Esophagus muscularis mucosa (tissue), 4 donors: ENCODE data around the gene RNF144A. TPM values are rescaled to one million over a fixed set of nuclear protein-coding genes. Genes with fewer than 3 reads are reported as not detected.

Source experiments
- DNase-seq: peaks from one replicate; pipeline ENCODE4 v3.0.0-alpha.2; 2017; ENCODE audit errors: extremely low spot score
- H3K27ac ChIP-seq, 4 donors: fragments of 200-600 bp; sonication (generic); replicated peaks in 1 of 4; 1 replicate in 3 of 4; 2 replicates in 1 of 4; pipeline ENCODE4 v1.5.1; 2016 to 2019; ENCODE audit warnings: mild to moderate bottlenecking in 1 of 4
- H3K27me3 ChIP-seq, 4 donors: fragments of 200-600 bp; sonication (generic); one replicate each; pipeline versions ENCODE4 v1.5.1 to v1.6.0; 2016 to 2019
- H3K36me3 ChIP-seq, 4 donors: fragments of 200-600 bp; sonication (generic); one replicate each; pipeline ENCODE4 v1.5.1; 2016 to 2019
- H3K4me1 ChIP-seq, 4 donors: fragments of 200-600 bp; sonication (generic); one replicate each; pipeline ENCODE4 v1.5.1; 2016 to 2019
- H3K4me3 ChIP-seq, 4 donors: fragments of 200-600 bp; sonication (generic); 1 replicate in 2 of 4; 2 replicates in 2 of 4; pipeline ENCODE4 v1.5.1; 2016 to 2019; ENCODE audit warnings: mild to moderate bottlenecking in 4 of 4, moderate library complexity in 1 of 4
- H3K9me3 ChIP-seq, 4 donors: fragments of 200-600 bp; sonication (generic); 1 replicate in 3 of 4; 2 replicates in 1 of 4; pipeline ENCODE4 v1.5.1; 2016 to 2019
- CTCF ChIP-seq, 3 experiments: fragments of 200-600 bp in 2 of 3; fragments of 450-650 bp in 1 of 3; sonication (generic) in 2 of 3; IDR thresholded peaks; one replicate each; pipeline ENCODE4 v1.5.1; 2017 to 2019; ENCODE audit warnings: antibody characterized with exemption in 3 of 3, mild to moderate bottlenecking in 2 of 3, moderate library complexity in 1 of 3
- EP300 ChIP-seq: sonication (generic); formaldehyde crosslinking; IDR thresholded peaks from one replicate; pipeline ENCODE4 v1.6.1; 2017; ENCODE audit warnings: antibody characterized with exemption
- POLR2A ChIP-seq: fragments of 450-650 bp; IDR thresholded peaks from one replicate; pipeline ENCODE4 v1.6.1; 2017; ENCODE audit warnings: antibody characterized with exemption, moderate library complexity, mild to moderate bottlenecking, low read depth
- POLR2AphosphoS5 ChIP-seq, 2 donors: sonication (generic); formaldehyde crosslinking; IDR thresholded peaks; one replicate each; pipeline ENCODE4 v1.6.1; 2017; ENCODE audit warnings: antibody characterized with exemption in 2 of 2
- WGBS: methylation state at CpG from one replicate; pipeline ENCODE4 v1.1.5; 2018; 5-methylcytosine and 5-hydroxymethylcytosine counted together
- intact Hi-C: fragments of 100-400 bp; cut with DNase I; formaldehyde crosslinking; loops from one replicate; pipeline ENCODE4 v1.15.1; 2023
- total RNA-seq, 4 donors: library from RNA; depleted of rRNA; stranded (reverse); fragments of >200 nt; gene quantifications; one replicate each; pipeline versions ENCODE4 v1.1.0 to v1.2.1, GENCODE V29; 2016

RNF144A gene
- total RNA-seq, 4 donors from 2014 or later = 5.4 to 10.8 (median 8.8) TPM

DNA sequence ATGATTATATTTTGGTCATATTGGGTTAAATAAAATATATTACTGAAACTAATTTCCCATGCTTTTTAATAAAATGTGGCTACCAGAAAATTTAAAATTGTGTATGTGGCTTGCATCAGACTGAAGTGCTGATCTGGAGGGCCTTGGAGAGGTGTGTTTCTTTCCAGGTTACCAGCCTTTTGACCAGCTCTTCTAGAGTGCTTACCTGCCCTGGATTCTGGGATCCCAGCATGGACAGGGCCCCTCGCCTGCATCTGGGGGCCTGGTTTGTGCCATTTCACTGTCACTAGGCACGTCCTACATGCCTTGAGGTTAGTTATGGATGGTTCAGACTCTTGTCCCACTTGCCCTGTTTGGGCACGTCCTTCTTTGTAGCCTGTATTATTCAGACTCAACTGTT, 10.5 kb downstream of the RNF144A start:
- Histone ChIP-seq H3K27me3 (no peaks in the 10 kb centered on the region), H3K4me3 (no peak overlapping the region), H3K36me3 (no peaks in the 10 kb centered on the region), H3K27ac (no peak overlapping the region), H3K4me1 (peaks cover 19 to 39% (median 25%) of the 10 kb centered on the region in 4 donors), H3K9me3 (no peaks in the 10 kb centered on the region)
- WGBS = 96% methylated on average over 3 of the region's 3 CpGs
- DNase-seq = peak; percentile 68
- TF ChIP-seq POLR2A (no peak), EP300 (no peak), CTCF (IDR thresholded peaks at IDR 0.05) (no peak), POLR2AphosphoS5 (IDR thresholded peaks at IDR 0.05) (no peak)
- intact Hi-C loops = no loop called here

- H3K27ac ChIP-seq = no peak overlapping the region
- no peaks in the 10 kb centered on the region for H3K36me3 ChIP-seq
- H3K9me3 ChIP-seq = no peaks in the 10 kb centered on the region
- 86% methylated on average over 9 of the region's 9 CpGs for WGBS
- peaks cover 19 to 39% (median 25%) of the 10 kb centered on the region in 4 donors for H3K4me1 ChIP-seq
- peak; percentile 60 for DNase-seq
- H3K4me3 ChIP-seq = no peak overlapping the region
- TF ChIP-seq EP300 = no peak
- no peak for TF ChIP-seq CTCF (IDR thresholded peaks at IDR 0.05)
- no peak for TF ChIP-seq POLR2A
- TF ChIP-seq POLR2AphosphoS5 (IDR thresholded peaks at IDR 0.05) = no peak
- no peaks in the 10 kb centered on the region for H3K27me3 ChIP-seq
- intact Hi-C loops = no loop called here
Measured at GRCh38 chr2:6928452-6928851, 11.2 kb downstream of the RNF144A start.

DNA sequence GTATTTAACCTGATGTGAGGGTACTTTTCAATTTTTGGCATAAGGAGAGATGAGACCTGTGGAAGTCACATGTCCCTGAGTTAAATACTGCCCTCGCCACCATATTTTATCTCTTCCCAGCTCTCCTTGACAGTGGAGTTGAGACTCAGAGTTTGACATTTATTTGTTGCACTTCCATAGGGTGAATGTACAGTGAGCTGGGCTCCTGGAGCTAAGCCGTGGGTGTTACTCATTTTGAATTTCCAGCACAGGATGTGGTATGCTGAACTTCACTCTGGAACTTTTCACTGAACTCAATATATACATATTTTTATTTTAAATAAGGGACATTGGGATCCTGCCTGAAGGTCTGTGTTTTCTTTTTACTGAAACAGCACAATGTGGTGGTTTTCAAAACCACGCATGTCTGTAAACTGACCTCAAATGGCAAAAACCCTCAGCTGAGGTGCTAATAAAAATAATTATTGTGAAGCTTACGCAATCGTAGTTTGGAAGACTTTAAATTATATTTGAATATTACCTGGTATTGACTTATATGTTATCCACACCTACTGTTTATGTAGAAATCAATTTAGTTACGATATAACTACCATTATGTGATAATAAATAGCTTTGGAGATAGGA, 12.1 kb downstream of the RNF144A start:
- intact Hi-C loops = no loop called here
- 84% methylated on average over 6 of the region's 6 CpGs for WGBS
- peaks cover 19 to 39% (median 24%) of the 10 kb centered on the region in 4 donors for H3K4me1 ChIP-seq
- no peak overlapping the region for H3K27ac ChIP-seq
- H3K36me3 ChIP-seq = no peaks in the 10 kb centered on the region
- H3K4me3 ChIP-seq = no peak overlapping the region
- no peaks in the 10 kb centered on the region for H3K27me3 ChIP-seq
- no peak for TF ChIP-seq POLR2A
- TF ChIP-seq CTCF (IDR thresholded peaks at IDR 0.05) = no peak
- no peak for TF ChIP-seq POLR2AphosphoS5 (IDR thresholded peaks at IDR 0.05)
- no peak for TF ChIP-seq EP300
- DNase-seq = peak; percentile 68
- no peaks in the 10 kb centered on the region for H3K9me3 ChIP-seq

DNA sequence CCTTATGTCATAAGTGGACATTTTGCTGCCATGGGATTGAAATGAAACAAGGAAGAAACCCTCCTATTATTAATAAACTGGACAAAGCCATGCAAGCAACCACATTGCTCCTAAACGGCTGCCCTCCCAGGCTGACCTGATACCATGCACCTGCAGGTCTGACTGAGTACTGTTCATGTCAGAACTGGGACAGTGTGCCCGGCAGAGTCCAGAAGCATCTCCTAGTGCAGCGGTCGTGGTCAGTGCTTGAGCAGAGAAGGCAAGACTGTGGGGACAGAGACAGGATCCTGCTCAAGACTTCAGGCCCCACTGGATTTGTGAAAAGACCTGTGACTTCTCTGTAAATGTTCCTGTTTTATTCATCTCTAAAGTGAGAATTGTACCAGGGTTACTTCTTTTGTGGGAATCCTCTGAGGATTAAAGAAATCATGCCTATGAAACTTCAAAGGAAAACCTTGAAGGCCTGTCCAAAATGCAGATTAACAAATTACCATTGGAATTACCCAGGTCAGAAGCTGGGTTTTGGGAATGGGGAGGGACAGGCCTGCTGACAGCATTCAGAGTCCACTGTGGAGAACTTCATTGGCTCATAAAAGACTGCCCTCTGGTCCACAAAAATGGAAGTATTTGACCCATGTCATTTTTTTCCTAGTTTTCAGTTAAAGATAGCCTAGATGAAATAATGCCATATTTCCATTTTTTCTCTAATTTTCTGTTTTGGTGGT, 13.9 kb downstream of the RNF144A start:
- DNase-seq = peak; percentile 66
- H3K4me3 ChIP-seq = no peak overlapping the region
- no peak overlapping the region for H3K27ac ChIP-seq
- 90% methylated on average over 2 of the region's 4 CpGs for whole genome bisulfite sequencing
- intact Hi-C loops = no loop called here
- H3K36me3 ChIP-seq = no peaks in the 10 kb centered on the region
- H3K9me3 ChIP-seq = no peaks in the 10 kb centered on the region
- peaks cover 10 to 25% (median 14%) of the 10 kb centered on the region in 4 donors for H3K4me1 ChIP-seq
- TF ChIP-seq POLR2A (no peak), CTCF (IDR thresholded peaks at IDR 0.05) (no peak), POLR2AphosphoS5 (IDR thresholded peaks at IDR 0.05) (no peak), EP300 (no peak)
- H3K27me3 ChIP-seq = no peaks in the 10 kb centered on the region
